ENCODE results near the gene CYB5B. TPM values are rescaled to one million over a fixed set of nuclear protein-coding genes. Genes with fewer than 3 reads are reported as not detected.

CYB5B gene
- total and polyA plus RNA-seq, 12 donors, result 153 to 1,039 (median 465) TPM

- Histone ChIP-seq H3K9me3 (replicated peaks in 1 of 3) (no peaks in the 10 kb centered on the region), H3K27ac (peak overlapping the region in 1 of 5 donors; percentile 10), H3K4me3 (no peak overlapping the region), H3K4me1 (replicated peaks in 1 of 2) (peaks cover 9 to 21% of the 10 kb centered on the region in 2 donors), H3K36me3 (replicated peaks in 1 of 2) (peaks cover 0 to 44% of the 10 kb centered on the region in 2 donors), H3K27me3 (no peaks in the 10 kb centered on the region)
- no peak for DNase-seq
- intact Hi-C loops (cut with DNase I), result no loop called here
- TF ChIP-seq CTCF (IDR thresholded peaks at IDR 0.05) (no peak), POLR2A (IDR thresholded peaks at IDR 0.05) (no peak)
Measured at GRCh38 chr16:69463876-69464275, 39.5 kb downstream of the CYB5B start.

- peaks cover 9 to 31% of the 10 kb centered on the region in 2 donors for H3K4me1 ChIP-seq (replicated peaks in 1 of 2)
- DNase-seq, result peak in 1 of 7 donors; percentile 27
- H3K27ac ChIP-seq, result peak overlapping the region in 2 of 5 donors; percentile 10 to 82
- H3K27me3 ChIP-seq, result no peaks in the 10 kb centered on the region
- H3K9me3 ChIP-seq (replicated peaks in 1 of 3), result no peaks in the 10 kb centered on the region
- no peak overlapping the region for H3K4me3 ChIP-seq
- H3K36me3 ChIP-seq (replicated peaks in 1 of 2), result peaks cover 0 to 31% of the 10 kb centered on the region in 2 donors
- TF ChIP-seq CTCF (IDR thresholded peaks at IDR 0.05) (peak in 1 of 6 experiments; percentile 4), POLR2A (IDR thresholded peaks at IDR 0.05) (no peak)
- intact Hi-C loops (cut with DNase I), result no loop called here
- WGBS, 4 donors, result 45 to 51% (median 51%) methylated on average over 6 of the region's 6 CpGs
Measured at GRCh38 chr16:69465083-69465721, 40.8 kb downstream of the CYB5B start.

- Histone ChIP-seq H3K9me3 (replicated peaks in 1 of 3) (no peaks in the 10 kb centered on the region), H3K27ac (peak overlapping the region in 1 of 5 donors; percentile 82), H3K4me3 (no peak overlapping the region), H3K27me3 (no peaks in the 10 kb centered on the region), H3K36me3 (replicated peaks in 1 of 2) (peaks cover 0 to 25% of the 10 kb centered on the region in 2 donors), H3K4me1 (replicated peaks in 1 of 2) (peaks cover 9 to 31% of the 10 kb centered on the region in 2 donors)
- no peak for TF ChIP-seq POLR2A (IDR thresholded peaks at IDR 0.05)
- WGBS, 4 donors, result 78 to 86% (median 82%) methylated on average over 6 of the region's 6 CpGs
- DNase-seq, result no peak
- intact Hi-C loops (cut with DNase I), result no loop called here
Measured at GRCh38 chr16:69465881-69466280, 41.5 kb downstream of the CYB5B start.

GRCh38 chr16:69466547-69466946, 42.1 kb downstream of the CYB5B start:
- 50 to 59% (median 54%) methylated on average over 2 of the region's 2 CpGs for WGBS, 4 donors
- no peak for TF ChIP-seq CTCF (IDR thresholded peaks at IDR 0.05)
- no peak for TF ChIP-seq POLR2A (IDR thresholded peaks at IDR 0.05)
- Histone ChIP-seq H3K4me3 (no peak overlapping the region), H3K4me1 (replicated peaks in 1 of 2) (peaks cover 9 to 31% of the 10 kb centered on the region in 2 donors), H3K27ac (no peak overlapping the region), H3K9me3 (replicated peaks in 1 of 3) (no peaks in the 10 kb centered on the region), H3K27me3 (no peaks in the 10 kb centered on the region), H3K36me3 (replicated peaks in 1 of 2) (peaks cover 0 to 20% of the 10 kb centered on the region in 2 donors)
- no peak for DNase-seq
- intact Hi-C loops (cut with DNase I), result no loop called here

GRCh38 chr16:69467080-69467479, 42.7 kb downstream of the CYB5B start:
- no peak overlapping the region for H3K27ac ChIP-seq
- no peak for DNase-seq
- H3K9me3 ChIP-seq (replicated peaks in 1 of 3), result no peaks in the 10 kb centered on the region
- peaks cover 9 to 31% of the 10 kb centered on the region in 2 donors for H3K4me1 ChIP-seq (replicated peaks in 1 of 2)
- H3K4me3 ChIP-seq, result no peak overlapping the region
- peaks cover 0 to 18% of the 10 kb centered on the region in 2 donors for H3K36me3 ChIP-seq (replicated peaks in 1 of 2)
- no peak for TF ChIP-seq CTCF (IDR thresholded peaks at IDR 0.05)
- no peak for TF ChIP-seq POLR2A (IDR thresholded peaks at IDR 0.05)
- H3K27me3 ChIP-seq, result no peaks in the 10 kb centered on the region
- intact Hi-C loops (cut with DNase I), result no loop called here
- WGBS, 4 donors, result 41 to 56% (median 47%) methylated on average over 1 of the region's 1 CpG
